HepG2 (cell line): ENCODE measurements around the gene ALG14. TPM values are rescaled to one million over a fixed set of nuclear protein-coding genes. Genes with fewer than 3 reads are reported as not detected.

ENCODE experiments used
- DR1 ChIP-seq: sonication (generic); formaldehyde crosslinking; IDR thresholded peaks from 2 replicates; pipeline ENCODE4 v1.8.0; 2021; ENCODE audit warnings: mild to moderate bottlenecking, missing genetic modification reagents, inconsistent platforms
- GABPA ChIP-seq, 2 experiments: IDR thresholded peaks; 2 replicates each; pipeline ENCODE4 v1.6.1; 2011 to 2016; ENCODE audit warnings: low read depth in 2 of 2, low read length in 1 of 2, missing biosample characterization in 1 of 2, missing genetic modification characterization in 1 of 2
- GATAD1 ChIP-seq: IDR thresholded peaks from 2 replicates; pipeline ENCODE4 v1.6.1; 2016; ENCODE audit warnings: missing genetic modification reagents, missing compliant biosample characterization
- KAT7 ChIP-seq: IDR thresholded peaks from 2 replicates; pipeline ENCODE4 v1.6.1; 2018; ENCODE audit warnings: borderline replicate concordance, missing compliant biosample characterization
- KDM2A ChIP-seq: sonication (generic); formaldehyde crosslinking; IDR thresholded peaks from 2 replicates; pipeline ENCODE4 v1.4.0; 2020; ENCODE audit warnings: low read depth, missing genetic modification reagents, borderline replicate concordance
- MLLT10 ChIP-seq: sonication (generic); formaldehyde crosslinking; IDR thresholded peaks from 2 replicates; pipeline ENCODE4 v1.4.0; 2020; ENCODE audit warnings: missing genetic modification reagents
- REXO4 ChIP-seq: sonication (generic); formaldehyde crosslinking; IDR thresholded peaks from 2 replicates; pipeline ENCODE4 v1.8.0; 2022; ENCODE audit warnings: missing genetic modification reagents, mild to moderate bottlenecking, borderline replicate concordance
- TGIF2 ChIP-seq: IDR thresholded peaks from 2 replicates; pipeline ENCODE4 v1.6.1; 2016; ENCODE audit warnings: control low read depth, missing compliant biosample characterization
- ZNF430 ChIP-seq: sonication (generic); formaldehyde crosslinking; IDR thresholded peaks from 2 replicates; pipeline ENCODE4 v1.9.0; 2021; ENCODE audit warnings: mild to moderate bottlenecking, missing genetic modification reagents
- ZNF549 ChIP-seq: sonication (generic); formaldehyde crosslinking; IDR thresholded peaks from 2 replicates; pipeline ENCODE4 v1.5.0; 2020; ENCODE audit warnings: missing genetic modification reagents
- polyA plus RNA-seq, 8 experiments: library from polyadenylated mRNA; depleted of rRNA in 3 of 8; stranded (reverse) in 7 of 8; unstranded in 1 of 8; fragments of >200 nt; fragmentation: Illumina TruSeq in 4 of 8; extraction: Trizol in 4 of 8; gene quantifications; 2 replicates each; pipeline versions ENCODE4 v1.2.1 to v1.2.3, GENCODE V29; 2011 to 2016; ENCODE audit warnings: low read depth in 4 of 8, missing spikeins in 1 of 8, mixed read lengths in 1 of 8; ENCODE audit not compliant: insufficient read depth in 1 of 8
- total RNA-seq, 5 experiments: library from RNA; depleted of rRNA; stranded (reverse); fragments of >200 nt; fragmentation: Illumina TruSeq; extraction: Trizol; gene quantifications; 2 replicates each; pipeline ENCODE4 v1.2.3, GENCODE V29; 2016; ENCODE audit warnings: low read depth in 1 of 5
- TF ChIP-seq, protein P1 (sequence below): IDR thresholded peaks from 2 replicates; pipeline ENCODE4 v1.6.1; 2016; ENCODE audit warnings: missing genetic modification reagents, missing compliant biosample characterization
- TF ChIP-seq, protein P2 (sequence below), 2 experiments: fragments of 450-650 bp in 1 of 2; sonication (generic) in 1 of 2; formaldehyde crosslinking; IDR thresholded peaks; 2 replicates each; pipeline versions ENCODE4 v1.5.0 to v1.8.0; 2020 to 2022; ENCODE audit warnings: mild to moderate bottlenecking in 1 of 2, missing genetic modification reagents in 1 of 2
- TF ChIP-seq, protein P3 (sequence below): sonication (generic); formaldehyde crosslinking; IDR thresholded peaks from 2 replicates; pipeline ENCODE4 v1.5.0; 2020; ENCODE audit warnings: missing genetic modification reagents
- TF ChIP-seq, protein P4 (sequence below): sonication (generic); formaldehyde crosslinking; IDR thresholded peaks from 2 replicates; pipeline ENCODE4 v1.5.0; 2020; ENCODE audit warnings: mild to moderate bottlenecking, missing genetic modification reagents, moderate library complexity
- TF ChIP-seq, protein P5 (sequence below): sonication (generic); formaldehyde crosslinking; IDR thresholded peaks from 2 replicates; pipeline ENCODE4 v1.4.0; 2020; ENCODE audit warnings: mild to moderate bottlenecking, missing genetic modification reagents
- TF ChIP-seq, protein P6 (sequence below): IDR thresholded peaks from 2 replicates; pipeline ENCODE4 v1.6.1; 2012; ENCODE audit warnings: inconsistent platforms

The ALG14 gene
- total and polyA plus RNA-seq, 2 of the 13 experiments (the other 11 are each of a cell fraction or from before 2014, with no cell fraction given) = 4.5 to 12.7 TPM

DNA sequence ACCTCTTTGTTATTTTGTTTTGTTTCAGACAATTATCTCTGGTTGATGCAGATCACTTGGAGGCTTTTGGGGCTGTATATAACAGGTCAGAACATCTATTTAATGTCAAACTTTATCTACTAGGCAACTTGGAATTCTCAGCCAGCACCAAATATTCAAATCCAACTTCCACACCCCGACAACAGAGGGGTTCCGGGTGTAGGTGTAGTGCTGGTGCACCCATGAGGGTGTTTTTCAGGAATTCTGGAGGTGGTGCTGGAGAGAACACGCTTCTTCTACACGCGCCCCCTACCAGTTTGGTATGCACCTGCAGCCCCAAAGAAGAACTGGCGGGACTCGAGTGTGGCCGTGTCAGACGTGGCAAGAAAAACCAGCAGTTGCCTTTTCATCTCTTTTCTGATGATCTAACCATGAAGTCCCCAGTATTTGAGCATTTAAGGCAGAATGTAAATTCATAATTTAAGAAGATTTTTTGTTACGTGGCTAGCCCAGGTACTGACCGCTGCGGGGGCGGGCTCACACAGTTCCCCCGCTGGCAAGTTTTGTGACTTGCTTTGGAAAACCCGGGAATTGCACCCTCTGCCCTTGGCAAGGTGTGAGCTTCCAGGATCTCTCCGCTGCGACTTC is 43.9 kb upstream of the ALG14 start (continued):
- TF ChIP-seq GABPA (IDR thresholded peaks at IDR 0.05; ENCODE audit: low read depth, low read length) (no peak), GABPA (CRISPR knock-in tag; IDR thresholded peaks at IDR 0.05; ENCODE audit: low read depth) (no peak), GATAD1 (CRISPR knock-in tag) (peak; percentile 30; the same call in 1 of the 2 replicates), ZNF430 (CRISPR knock-in tag) (no peak), KAT7 (no peak), MLLT10 (no peak), TGIF2 (CRISPR knock-in tag) (no peak), KDM2A (CRISPR knock-in tag) (no peak), REXO4 (CRISPR knock-in tag) (no peak), ZNF549 (CRISPR knock-in tag) (no peak), DR1 (CRISPR knock-in tag) (no peak)
- TF ChIP-seq, protein P1, sequence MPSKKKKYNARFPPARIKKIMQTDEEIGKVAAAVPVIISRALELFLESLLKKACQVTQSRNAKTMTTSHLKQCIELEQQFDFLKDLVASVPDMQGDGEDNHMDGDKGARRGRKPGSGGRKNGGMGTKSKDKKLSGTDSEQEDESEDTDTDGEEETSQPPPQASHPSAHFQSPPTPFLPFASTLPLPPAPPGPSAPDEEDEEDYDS (CRISPR knock-in tag) = no peak
- TF ChIP-seq, protein P2, sequence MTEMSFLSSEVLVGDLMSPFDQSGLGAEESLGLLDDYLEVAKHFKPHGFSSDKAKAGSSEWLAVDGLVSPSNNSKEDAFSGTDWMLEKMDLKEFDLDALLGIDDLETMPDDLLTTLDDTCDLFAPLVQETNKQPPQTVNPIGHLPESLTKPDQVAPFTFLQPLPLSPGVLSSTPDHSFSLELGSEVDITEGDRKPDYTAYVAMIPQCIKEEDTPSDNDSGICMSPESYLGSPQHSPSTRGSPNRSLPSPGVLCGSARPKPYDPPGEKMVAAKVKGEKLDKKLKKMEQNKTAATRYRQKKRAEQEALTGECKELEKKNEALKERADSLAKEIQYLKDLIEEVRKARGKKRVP (CRISPR knock-in tag; IDR thresholded peaks at IDR 0.05) = 0 out of 4 replicates have a peak, but pooled peaks of 1 of the 2 experiments have one; percentile 13
- TF ChIP-seq, protein P3, sequence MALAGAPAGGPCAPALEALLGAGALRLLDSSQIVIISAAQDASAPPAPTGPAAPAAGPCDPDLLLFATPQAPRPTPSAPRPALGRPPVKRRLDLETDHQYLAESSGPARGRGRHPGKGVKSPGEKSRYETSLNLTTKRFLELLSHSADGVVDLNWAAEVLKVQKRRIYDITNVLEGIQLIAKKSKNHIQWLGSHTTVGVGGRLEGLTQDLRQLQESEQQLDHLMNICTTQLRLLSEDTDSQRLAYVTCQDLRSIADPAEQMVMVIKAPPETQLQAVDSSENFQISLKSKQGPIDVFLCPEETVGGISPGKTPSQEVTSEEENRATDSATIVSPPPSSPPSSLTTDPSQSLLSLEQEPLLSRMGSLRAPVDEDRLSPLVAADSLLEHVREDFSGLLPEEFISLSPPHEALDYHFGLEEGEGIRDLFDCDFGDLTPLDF = 0 out of 2 replicates have a peak, but pooled peaks have one; percentile 38
- TF ChIP-seq, protein P4, sequence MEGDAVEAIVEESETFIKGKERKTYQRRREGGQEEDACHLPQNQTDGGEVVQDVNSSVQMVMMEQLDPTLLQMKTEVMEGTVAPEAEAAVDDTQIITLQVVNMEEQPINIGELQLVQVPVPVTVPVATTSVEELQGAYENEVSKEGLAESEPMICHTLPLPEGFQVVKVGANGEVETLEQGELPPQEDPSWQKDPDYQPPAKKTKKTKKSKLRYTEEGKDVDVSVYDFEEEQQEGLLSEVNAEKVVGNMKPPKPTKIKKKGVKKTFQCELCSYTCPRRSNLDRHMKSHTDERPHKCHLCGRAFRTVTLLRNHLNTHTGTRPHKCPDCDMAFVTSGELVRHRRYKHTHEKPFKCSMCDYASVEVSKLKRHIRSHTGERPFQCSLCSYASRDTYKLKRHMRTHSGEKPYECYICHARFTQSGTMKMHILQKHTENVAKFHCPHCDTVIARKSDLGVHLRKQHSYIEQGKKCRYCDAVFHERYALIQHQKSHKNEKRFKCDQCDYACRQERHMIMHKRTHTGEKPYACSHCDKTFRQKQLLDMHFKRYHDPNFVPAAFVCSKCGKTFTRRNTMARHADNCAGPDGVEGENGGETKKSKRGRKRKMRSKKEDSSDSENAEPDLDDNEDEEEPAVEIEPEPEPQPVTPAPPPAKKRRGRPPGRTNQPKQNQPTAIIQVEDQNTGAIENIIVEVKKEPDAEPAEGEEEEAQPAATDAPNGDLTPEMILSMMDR = peak; percentile 83
- TF ChIP-seq, protein P5, sequence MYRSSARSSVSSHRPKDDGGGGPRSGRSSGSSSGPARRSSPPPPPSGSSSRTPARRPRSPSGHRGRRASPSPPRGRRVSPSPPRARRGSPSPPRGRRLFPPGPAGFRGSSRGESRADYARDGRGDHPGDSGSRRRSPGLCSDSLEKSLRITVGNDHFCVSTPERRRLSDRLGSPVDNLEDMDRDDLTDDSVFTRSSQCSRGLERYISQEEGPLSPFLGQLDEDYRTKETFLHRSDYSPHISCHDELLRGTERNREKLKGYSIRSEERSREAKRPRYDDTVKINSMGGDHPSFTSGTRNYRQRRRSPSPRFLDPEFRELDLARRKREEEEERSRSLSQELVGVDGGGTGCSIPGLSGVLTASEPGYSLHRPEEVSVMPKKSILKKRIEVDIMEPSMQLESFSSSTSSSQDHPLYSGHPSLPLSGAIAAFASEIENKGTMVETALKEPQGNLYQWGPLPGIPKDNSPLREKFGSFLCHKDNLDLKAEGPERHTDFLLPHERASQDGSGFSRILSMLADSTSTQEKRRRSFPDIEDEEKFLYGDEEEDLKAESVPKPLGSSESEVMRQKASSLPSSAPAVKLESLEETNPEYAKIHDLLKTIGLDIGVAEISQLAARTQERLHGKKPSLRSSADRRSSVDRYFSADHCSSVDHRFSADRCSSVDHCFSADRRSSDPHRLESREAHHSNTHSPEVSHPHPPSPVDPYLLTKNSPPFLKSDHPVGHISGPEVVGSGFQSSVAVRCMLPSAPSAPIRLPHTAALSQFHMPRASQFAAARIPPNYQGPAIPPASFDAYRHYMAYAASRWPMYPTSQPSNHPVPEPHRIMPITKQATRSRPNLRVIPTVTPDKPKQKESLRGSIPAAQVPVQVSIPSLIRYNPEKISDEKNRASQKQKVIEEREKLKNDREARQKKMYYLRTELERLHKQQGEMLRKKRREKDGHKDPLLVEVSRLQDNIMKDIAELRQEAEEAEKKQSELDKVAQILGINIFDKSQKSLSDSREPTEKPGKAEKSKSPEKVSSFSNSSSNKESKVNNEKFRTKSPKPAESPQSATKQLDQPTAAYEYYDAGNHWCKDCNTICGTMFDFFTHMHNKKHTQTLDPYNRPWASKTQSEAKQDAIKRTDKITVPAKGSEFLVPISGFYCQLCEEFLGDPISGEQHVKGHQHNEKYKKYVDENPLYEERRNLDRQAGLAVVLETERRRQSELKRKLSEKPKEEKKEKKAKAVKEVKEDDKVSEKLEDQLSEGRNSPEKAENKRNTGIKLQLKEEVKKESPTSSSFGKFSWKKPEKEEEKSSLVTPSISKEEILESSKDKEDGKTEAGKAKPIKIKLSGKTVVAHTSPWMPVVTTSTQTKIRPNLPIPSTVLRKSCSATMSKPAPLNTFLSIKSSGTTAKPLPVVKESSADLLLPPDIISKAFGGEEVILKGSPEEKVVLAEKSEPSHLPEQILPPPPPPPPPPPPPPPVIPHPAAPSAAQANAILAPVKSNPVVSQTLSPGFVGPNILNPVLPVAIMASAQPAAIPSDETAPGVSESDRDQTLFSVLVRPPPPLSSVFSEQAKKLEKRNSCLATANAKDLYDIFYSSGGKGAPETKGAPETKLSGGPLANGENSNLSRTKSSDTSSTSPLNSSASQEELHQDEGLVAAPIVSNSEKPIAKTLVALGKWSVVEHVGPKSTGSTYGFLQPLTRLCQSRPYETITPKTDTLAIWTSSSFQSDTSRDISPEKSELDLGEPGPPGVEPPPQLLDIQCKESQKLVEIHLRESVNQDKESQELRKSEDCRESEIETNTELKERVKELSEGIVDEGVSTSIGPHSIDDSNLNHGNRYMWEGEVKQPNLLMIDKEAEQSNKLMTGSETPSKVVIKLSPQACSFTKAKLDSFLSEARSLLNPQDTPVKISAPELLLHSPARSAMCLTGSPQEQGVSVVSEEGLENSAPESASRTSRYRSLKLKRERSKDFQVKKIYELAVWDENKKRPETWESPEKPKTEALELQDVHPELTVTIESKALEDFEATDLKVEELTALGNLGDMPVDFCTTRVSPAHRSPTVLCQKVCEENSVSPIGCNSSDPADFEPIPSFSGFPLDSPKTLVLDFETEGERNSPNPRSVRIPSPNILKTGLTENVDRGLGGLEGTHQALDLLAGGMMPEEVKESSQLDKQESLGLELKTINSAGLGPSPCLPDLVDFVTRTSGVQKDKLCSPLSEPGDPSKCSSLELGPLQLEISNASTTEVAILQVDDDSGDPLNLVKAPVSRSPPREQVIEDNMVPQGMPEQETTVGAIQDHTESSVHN (CRISPR knock-in tag) = no peak
- TF ChIP-seq, protein P6, sequence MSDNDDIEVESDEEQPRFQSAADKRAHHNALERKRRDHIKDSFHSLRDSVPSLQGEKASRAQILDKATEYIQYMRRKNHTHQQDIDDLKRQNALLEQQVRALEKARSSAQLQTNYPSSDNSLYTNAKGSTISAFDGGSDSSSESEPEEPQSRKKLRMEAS = peak; percentile 54; the same call in 1 of the 2 replicates
